NB4 (cell line): ENCODE measurements around the gene TMEM18.
A peak's percentile ranks its signal among the peaks of the same experiment; 100 is the strongest.

Experiments
- DNase-seq: peaks from one replicate; pipeline ENCODE4 v3.0.0; 2010; ENCODE audit warnings: low read depth
- H3K4me3 ChIP-seq: one replicate; pipeline ENCODE4 v1.5.1; 2011; ENCODE audit warnings: mild to moderate bottlenecking, low read depth, low read length, moderate library complexity
- MYC ChIP-seq: IDR thresholded peaks from 2 replicates; pipeline ENCODE4 v1.6.1; 2011; ENCODE audit warnings: low read depth, low read length
- POLR2A ChIP-seq: IDR thresholded peaks from 2 replicates; pipeline ENCODE4 v1.6.1; 2011; ENCODE audit warnings: mild to moderate bottlenecking; ENCODE audit not compliant: insufficient read length; ENCODE audit errors: extremely low read depth
- TF ChIP-seq, protein P1 (sequence below): IDR thresholded peaks from 2 replicates; pipeline ENCODE4 v1.6.1; 2011; ENCODE audit warnings: low read depth, low read length
- TF ChIP-seq, protein P2 (sequence below): IDR thresholded peaks from one replicate; pipeline ENCODE4 v1.5.1; 2012; ENCODE audit warnings: low read depth, low read length

The TMEM18 gene

GRCh38 chr2:677959-678550 lies 849 bp upstream of the TMEM18 start:
- peak; percentile 32 for DNase-seq
- peak overlapping the region; percentile 94 for H3K4me3 ChIP-seq
- TF ChIP-seq, protein P1, sequence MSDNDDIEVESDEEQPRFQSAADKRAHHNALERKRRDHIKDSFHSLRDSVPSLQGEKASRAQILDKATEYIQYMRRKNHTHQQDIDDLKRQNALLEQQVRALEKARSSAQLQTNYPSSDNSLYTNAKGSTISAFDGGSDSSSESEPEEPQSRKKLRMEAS: no peak
- TF ChIP-seq, protein P2, sequence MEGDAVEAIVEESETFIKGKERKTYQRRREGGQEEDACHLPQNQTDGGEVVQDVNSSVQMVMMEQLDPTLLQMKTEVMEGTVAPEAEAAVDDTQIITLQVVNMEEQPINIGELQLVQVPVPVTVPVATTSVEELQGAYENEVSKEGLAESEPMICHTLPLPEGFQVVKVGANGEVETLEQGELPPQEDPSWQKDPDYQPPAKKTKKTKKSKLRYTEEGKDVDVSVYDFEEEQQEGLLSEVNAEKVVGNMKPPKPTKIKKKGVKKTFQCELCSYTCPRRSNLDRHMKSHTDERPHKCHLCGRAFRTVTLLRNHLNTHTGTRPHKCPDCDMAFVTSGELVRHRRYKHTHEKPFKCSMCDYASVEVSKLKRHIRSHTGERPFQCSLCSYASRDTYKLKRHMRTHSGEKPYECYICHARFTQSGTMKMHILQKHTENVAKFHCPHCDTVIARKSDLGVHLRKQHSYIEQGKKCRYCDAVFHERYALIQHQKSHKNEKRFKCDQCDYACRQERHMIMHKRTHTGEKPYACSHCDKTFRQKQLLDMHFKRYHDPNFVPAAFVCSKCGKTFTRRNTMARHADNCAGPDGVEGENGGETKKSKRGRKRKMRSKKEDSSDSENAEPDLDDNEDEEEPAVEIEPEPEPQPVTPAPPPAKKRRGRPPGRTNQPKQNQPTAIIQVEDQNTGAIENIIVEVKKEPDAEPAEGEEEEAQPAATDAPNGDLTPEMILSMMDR: no peak
- no peak for TF ChIP-seq POLR2A
- no peak for TF ChIP-seq MYC

DNA sequence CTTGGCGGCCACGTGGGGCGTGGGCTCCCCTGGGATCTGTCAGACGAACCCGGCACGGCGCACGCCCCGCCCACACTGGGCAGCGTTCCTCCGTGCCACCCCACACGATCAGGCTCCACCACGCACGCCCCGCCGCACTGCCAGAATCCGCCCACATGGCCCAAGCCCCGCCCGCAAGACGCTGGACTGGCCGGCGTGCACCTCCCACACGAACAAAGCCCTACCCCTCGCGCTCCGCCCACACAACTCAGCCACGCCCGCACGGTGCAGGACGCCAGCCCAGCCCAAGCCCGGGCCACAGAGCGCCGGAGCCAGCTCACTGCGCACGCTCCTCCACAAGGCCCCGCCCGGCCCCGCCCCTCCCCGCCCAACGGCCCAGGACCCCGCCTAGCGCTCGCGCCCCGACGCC lies 555 bp downstream of the TMEM18 start:
- DNase-seq: peak; percentile 99
- peak overlapping the region; percentile 82 for H3K4me3 ChIP-seq
- TF ChIP-seq MYC (peak; percentile 65), POLR2A (no peak)
- TF ChIP-seq, protein P2: no peak
- TF ChIP-seq, protein P1: peak; percentile 88

DNA sequence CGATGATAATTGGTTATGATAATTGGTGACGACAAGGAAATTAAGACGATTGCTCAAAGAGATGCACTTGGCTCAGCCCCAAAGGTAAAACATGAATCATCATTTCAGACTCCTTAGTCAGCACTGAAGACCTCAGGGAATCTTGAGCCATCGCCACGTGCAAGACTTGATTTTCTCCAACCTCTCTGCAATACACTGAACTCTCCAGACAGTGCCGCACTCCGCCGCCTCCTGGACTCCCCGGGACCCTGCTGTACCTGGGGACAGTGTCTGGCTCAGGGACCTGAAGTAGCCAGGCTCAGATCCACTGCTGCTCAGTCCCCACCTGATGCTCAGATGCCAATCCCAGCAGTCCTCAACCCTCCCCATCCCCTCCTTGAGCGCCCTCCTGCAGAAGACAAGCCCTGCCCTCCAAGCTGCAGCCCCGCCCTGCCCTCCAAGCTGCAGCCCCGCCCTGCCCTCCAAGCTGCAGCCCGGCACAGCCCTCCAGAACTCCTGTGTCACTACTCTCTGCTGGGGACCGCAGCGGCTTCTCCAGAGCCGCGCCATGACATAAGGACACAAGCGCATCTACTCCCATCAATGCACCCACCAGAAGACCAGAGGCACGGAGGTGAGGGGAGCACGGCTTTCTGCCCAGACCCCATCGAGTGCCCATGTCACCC lies 1.1 kb downstream of the TMEM18 start:
- no peak for TF ChIP-seq MYC
- TF ChIP-seq, protein P2: no peak
- TF ChIP-seq POLR2A: no peak
- TF ChIP-seq, protein P1: no peak
- H3K4me3 ChIP-seq: peak overlapping the region; percentile 82
- peak; percentile 48 for DNase-seq

DNA sequence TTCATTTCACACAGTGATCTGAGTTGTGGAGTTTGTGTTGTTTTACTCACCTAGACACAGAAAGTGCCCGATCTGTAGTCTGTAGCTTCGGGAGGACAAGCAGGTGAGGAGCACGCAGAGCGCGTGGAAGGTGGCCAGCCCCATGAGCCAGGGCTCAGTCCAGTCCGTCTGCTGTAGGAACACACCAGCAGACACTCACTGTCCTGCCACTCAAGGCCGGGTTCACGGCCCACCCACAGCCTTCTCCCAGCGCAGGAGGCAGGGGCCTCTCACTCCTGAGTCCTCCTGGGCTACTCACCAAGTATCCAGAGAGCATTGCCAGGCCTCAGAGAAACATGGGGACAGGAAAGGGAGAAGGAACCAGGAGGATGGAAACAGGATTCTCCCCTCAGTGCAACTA lies 1.7 kb downstream of the TMEM18 start:
- TF ChIP-seq, protein P1: no peak
- TF ChIP-seq POLR2A (no peak), MYC (no peak)
- TF ChIP-seq, protein P2: no peak
- peak overlapping the region; percentile 82 for H3K4me3 ChIP-seq
- DNase-seq: no peak

GRCh38 chr2:675051-675450 lies 2.2 kb downstream of the TMEM18 start:
- no peak overlapping the region for H3K4me3 ChIP-seq
- DNase-seq: no peak
- TF ChIP-seq, protein P2: no peak
- TF ChIP-seq, protein P1: no peak
- no peak for TF ChIP-seq MYC
